Mesendoderm (in vitro differentiated cells): ENCODE measurements around the gene ZSCAN32.

ENCODE experiments used
- DNase-seq: peaks from one replicate; pipeline ENCODE4 v3.0.0; 2013
- H2AK5ac ChIP-seq: 2 replicates; pipeline ENCODE4 v1.6.1; 2013; ENCODE audit warnings: low read length, inconsistent platforms
- H2BK120ac ChIP-seq: 2 replicates; pipeline ENCODE4 v1.6.1; 2013; ENCODE audit warnings: low read depth, mild to moderate bottlenecking, low read length, moderate library complexity, mixed read lengths
- H2BK15ac ChIP-seq: replicated peaks from 2 replicates; pipeline ENCODE4 v1.6.1; 2013; ENCODE audit warnings: low read depth, mild to moderate bottlenecking, moderate library complexity
- H2BK5ac ChIP-seq: 2 replicates; pipeline ENCODE4 v1.6.1; 2013; ENCODE audit warnings: low read length, inconsistent platforms
- H3K18ac ChIP-seq: 2 replicates; pipeline ENCODE4 v1.6.1; 2013; ENCODE audit warnings: mild to moderate bottlenecking, low read length, mixed read lengths
- H3K23ac ChIP-seq: one replicate; pipeline ENCODE4 v1.6.1; 2013; ENCODE audit warnings: low read length
- H3K27ac ChIP-seq: 2 replicates; pipeline ENCODE4 v1.5.1; 2013; ENCODE audit warnings: low read depth, mild to moderate bottlenecking, inconsistent platforms, low read length, moderate library complexity
- H3K27me3 ChIP-seq: 2 replicates; pipeline ENCODE4 v1.6.1; 2013; ENCODE audit warnings: low read length, control low read depth, mild to moderate bottlenecking, inconsistent platforms; ENCODE audit not compliant: insufficient read depth, poor library complexity
- H3K36me3 ChIP-seq: 2 replicates; pipeline ENCODE4 v1.6.1; 2013; ENCODE audit warnings: low read length, inconsistent platforms; ENCODE audit not compliant: control insufficient read depth, insufficient read depth
- H3K4ac ChIP-seq: one replicate; pipeline ENCODE4 v1.6.1; 2013; ENCODE audit warnings: low read depth, mild to moderate bottlenecking, low read length, moderate library complexity
- H3K4me1 ChIP-seq: 2 replicates; pipeline ENCODE4 v1.6.1; 2013; ENCODE audit warnings: low read depth, low read length, inconsistent platforms; ENCODE audit not compliant: control insufficient read depth
- H3K4me2 ChIP-seq: 2 replicates; pipeline ENCODE4 v1.6.1; 2013; ENCODE audit warnings: low read length
- H3K4me3 ChIP-seq: 2 replicates; pipeline ENCODE4 v1.5.1; 2013; ENCODE audit warnings: mild to moderate bottlenecking, low read length
- H3K56ac ChIP-seq: one replicate; pipeline ENCODE4 v1.6.1; 2013; ENCODE audit warnings: low read length
- H3K79me1 ChIP-seq: 2 replicates; pipeline ENCODE4 v1.6.1; 2013; ENCODE audit warnings: low read length, inconsistent platforms
- H3K79me2 ChIP-seq: 2 replicates; pipeline ENCODE4 v1.6.1; 2013; ENCODE audit warnings: mild to moderate bottlenecking, low read length; ENCODE audit not compliant: control insufficient read depth, insufficient read depth
- H3K9ac ChIP-seq: 2 replicates; pipeline ENCODE4 v1.6.1; 2013; ENCODE audit warnings: low read length, inconsistent platforms
- H4K5ac ChIP-seq: one replicate; pipeline ENCODE4 v1.6.1; 2013; ENCODE audit warnings: low read length
- H4K8ac ChIP-seq: one replicate; pipeline ENCODE4 v1.6.1; 2013; ENCODE audit warnings: low read depth, mild to moderate bottlenecking, control low read depth, low read length, moderate library complexity
- WGBS: extraction: QIAGEN DNeasy Blood & Tissue Kit; methylation state at CpG from one replicate; pipeline ENCODE4 v1.1.7; 2013; ENCODE audit warnings: low lambda C conversion rate, missing lambda C conversion rate; ENCODE audit not compliant: insufficient coverage; ENCODE audit errors: extremely low coverage; 5-methylcytosine and 5-hydroxymethylcytosine counted together

The ZSCAN32 gene

DNA sequence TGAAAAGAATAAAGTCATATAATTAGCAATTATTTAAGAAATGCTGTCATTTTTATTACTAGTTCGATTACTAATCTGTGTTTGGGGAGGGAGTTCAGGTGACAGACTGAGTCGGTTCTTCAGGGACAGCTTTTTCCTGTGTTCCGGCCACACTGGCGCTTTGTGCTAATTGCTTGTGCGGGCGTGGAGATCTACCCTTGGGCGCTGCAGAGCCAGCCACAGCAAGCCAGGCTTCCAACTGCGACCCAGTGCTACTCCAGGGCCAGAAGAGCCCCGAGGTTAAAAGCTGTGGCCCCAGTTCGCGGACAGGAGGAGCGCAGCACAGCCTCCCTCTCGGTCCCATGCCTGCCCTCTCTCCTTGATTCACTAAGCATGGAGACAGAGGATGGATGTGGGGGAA lies 51.6 kb downstream of the ZSCAN32 start:
- Histone ChIP-seq H3K4me3 (no peak overlapping the region), H3K79me2 (no peaks in the 10 kb centered on the region), H3K9ac (no peak overlapping the region), H3K4me1 (no peaks in the 10 kb centered on the region), H3K4ac (no peak overlapping the region), H4K5ac (no peak overlapping the region), H3K27ac (no peak overlapping the region), H3K23ac (no peak overlapping the region), H3K4me2 (no peak overlapping the region), H3K18ac (no peak overlapping the region), H3K36me3 (no peaks in the 10 kb centered on the region), H4K8ac (no peak overlapping the region), H3K56ac (no peak overlapping the region), H2BK15ac (no peak overlapping the region), H3K79me1 (no peaks in the 10 kb centered on the region), H2AK5ac (no peak overlapping the region), H2BK5ac (no peak overlapping the region), H2BK120ac (no peak overlapping the region), H3K27me3 (no peaks in the 10 kb centered on the region)
- no CpG with 5 or more reads among the region's 13 CpGs for WGBS
- no peak for DNase-seq

DNA sequence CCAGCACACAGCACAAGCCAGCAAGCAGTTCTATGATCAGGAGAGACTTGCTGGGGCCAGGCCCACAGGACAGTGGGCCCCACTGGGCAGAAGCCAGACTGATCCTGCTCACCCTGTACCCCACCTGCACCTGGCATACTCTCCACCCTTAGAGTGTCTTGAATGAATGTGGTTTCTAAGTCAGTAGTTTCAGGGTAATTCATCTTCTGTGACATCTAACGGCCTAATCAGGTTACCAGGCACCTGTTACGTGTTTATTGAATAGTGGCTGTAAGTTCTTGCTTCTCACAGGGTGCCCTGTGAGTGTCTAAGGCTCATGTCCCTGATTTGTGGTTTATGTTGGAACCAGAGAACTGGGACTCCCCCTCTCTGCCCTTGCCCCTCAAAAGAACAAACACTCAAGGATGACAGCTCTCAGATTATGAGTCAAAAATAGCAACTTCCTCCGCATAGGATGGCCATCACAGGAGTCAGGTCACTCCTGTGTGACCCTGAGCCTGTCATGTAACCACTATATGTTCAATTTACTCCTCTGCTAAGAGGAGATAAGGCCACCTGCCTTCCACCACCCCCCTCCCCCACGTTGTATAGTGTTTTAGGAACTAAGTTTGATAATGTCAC lies 52.1 kb downstream of the ZSCAN32 start:
- H2BK15ac ChIP-seq, result no peak overlapping the region
- no peaks in the 10 kb centered on the region for H3K79me1 ChIP-seq
- H2BK120ac ChIP-seq, result no peak overlapping the region
- no peak overlapping the region for H3K4me3 ChIP-seq
- no peak overlapping the region for H3K4ac ChIP-seq
- H3K23ac ChIP-seq, result no peak overlapping the region
- no peak overlapping the region for H3K27ac ChIP-seq
- no peak overlapping the region for H3K18ac ChIP-seq
- no peaks in the 10 kb centered on the region for H3K79me2 ChIP-seq
- no peak overlapping the region for H3K56ac ChIP-seq
- H3K4me1 ChIP-seq, result no peaks in the 10 kb centered on the region
- no peak overlapping the region for H3K9ac ChIP-seq
- no peak overlapping the region for H4K8ac ChIP-seq
- H3K4me2 ChIP-seq, result no peak overlapping the region
- no CpG with 5 or more reads among the region's 4 CpGs for WGBS
- no peak for DNase-seq
- no peak overlapping the region for H4K5ac ChIP-seq
- H2AK5ac ChIP-seq, result no peak overlapping the region
- no peak overlapping the region for H2BK5ac ChIP-seq
- H3K36me3 ChIP-seq, result no peaks in the 10 kb centered on the region
- no peaks in the 10 kb centered on the region for H3K27me3 ChIP-seq

DNA sequence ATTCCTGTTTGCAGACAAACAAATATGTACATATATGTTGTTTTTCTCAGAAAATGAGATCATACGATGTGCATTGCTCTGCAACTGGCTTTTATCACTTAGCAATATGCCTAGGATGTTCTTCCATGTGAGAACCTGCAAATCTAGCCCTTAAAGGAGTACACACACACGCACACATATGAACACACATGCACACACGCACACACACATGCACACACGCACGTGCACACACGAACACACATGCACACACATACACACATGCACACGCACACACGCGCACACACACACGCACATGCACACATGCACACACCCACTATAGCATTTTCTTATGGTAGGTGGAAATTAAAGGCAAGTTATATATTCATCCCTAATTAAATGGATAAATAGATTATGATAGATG lies 53.2 kb downstream of the ZSCAN32 start:
- no peak for DNase-seq
- no peaks in the 10 kb centered on the region for H3K79me2 ChIP-seq
- H3K4me3 ChIP-seq, result no peak overlapping the region
- H3K9ac ChIP-seq, result no peak overlapping the region
- no peak overlapping the region for H3K4ac ChIP-seq
- no peak overlapping the region for H2BK120ac ChIP-seq
- H3K36me3 ChIP-seq, result no peaks in the 10 kb centered on the region
- no peak overlapping the region for H3K23ac ChIP-seq
- no peak overlapping the region for H4K5ac ChIP-seq
- H3K27me3 ChIP-seq, result no peaks in the 10 kb centered on the region
- H2BK5ac ChIP-seq, result no peak overlapping the region
- no peak overlapping the region for H2AK5ac ChIP-seq
- H3K79me1 ChIP-seq, result no peaks in the 10 kb centered on the region
- H3K4me2 ChIP-seq, result no peak overlapping the region
- H3K56ac ChIP-seq, result no peak overlapping the region
- no peaks in the 10 kb centered on the region for H3K4me1 ChIP-seq
- H4K8ac ChIP-seq, result no peak overlapping the region
- no peak overlapping the region for H3K18ac ChIP-seq
- H2BK15ac ChIP-seq, result no peak overlapping the region
- no peak overlapping the region for H3K27ac ChIP-seq
- WGBS, result no CpG with 5 or more reads among the region's 10 CpGs

DNA sequence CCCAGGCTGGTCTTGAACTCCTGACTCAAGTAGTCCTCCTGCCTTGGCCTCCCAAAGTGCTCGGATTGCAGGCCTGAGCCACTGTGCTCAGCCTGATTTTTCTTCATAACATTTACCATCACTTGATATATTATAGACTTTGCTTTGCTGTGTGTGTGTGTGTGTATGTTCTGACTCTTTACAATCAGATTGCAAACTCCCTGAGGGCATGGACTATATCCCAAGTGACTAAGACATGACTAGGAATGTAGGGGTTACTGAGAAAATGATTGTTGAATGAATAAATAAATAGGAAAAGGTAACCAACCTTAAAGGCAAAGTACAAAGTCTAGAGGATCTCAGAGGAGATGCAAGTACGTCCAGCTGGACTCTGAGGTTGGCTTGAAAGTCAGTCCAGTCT lies 54.8 kb downstream of the ZSCAN32 start:
- no peak for DNase-seq
- Histone ChIP-seq H3K56ac (no peak overlapping the region), H3K4me2 (no peak overlapping the region), H3K18ac (no peak overlapping the region), H4K8ac (no peak overlapping the region), H2BK5ac (no peak overlapping the region), H3K36me3 (no peaks in the 10 kb centered on the region), H2BK120ac (no peak overlapping the region), H3K9ac (no peak overlapping the region), H3K4me3 (no peak overlapping the region), H2BK15ac (no peak overlapping the region), H4K5ac (no peak overlapping the region), H3K4me1 (no peaks in the 10 kb centered on the region), H3K27me3 (no peaks in the 10 kb centered on the region), H2AK5ac (no peak overlapping the region), H3K79me2 (no peaks in the 10 kb centered on the region), H3K79me1 (no peaks in the 10 kb centered on the region), H3K23ac (no peak overlapping the region), H3K27ac (no peak overlapping the region), H3K4ac (no peak overlapping the region)
- no CpG with 5 or more reads among the region's 2 CpGs for WGBS
